SK-N-SH (cell line): ENCODE results near the gene ADAMTS9. TPM values are rescaled to one million over a fixed set of nuclear protein-coding genes. Genes with fewer than 3 reads are reported as not detected.

Experiments used
- CTCF ChIA-PET: fragments of 300-600, 350-600 bp; formaldehyde crosslinking; extraction: SDS; loops from one replicate; lab custom pipeline; 2021; lab: Yijun Ruan, JAX
- POLR2A ChIA-PET: fragments of 350-600 bp; sonication (Branson Sonifier 250); formaldehyde crosslinking; extraction: SDS; loops from one replicate; lab custom pipeline; 2020; ENCODE audit warnings: antibody characterized with exemption, inconsistent platforms; lab: Yijun Ruan, JAX
- DNase-seq: peaks from one replicate; pipeline ENCODE4 v3.0.0; 2012
- H2AFZ ChIP-seq: fragments of 200-600 bp; sonication (generic); 2 replicates; pipeline ENCODE4 v1.8.1; 2016; ENCODE audit warnings: antibody characterized with exemption, mild to moderate bottlenecking, low read depth
- H3F3A ChIP-seq: fragments of 200-600 bp; sonication (generic); replicated peaks from 2 replicates; pipeline ENCODE3; 2016; ENCODE audit warnings: antibody characterized with exemption, mild to moderate bottlenecking; ENCODE audit not compliant: insufficient read depth
- H3K27ac ChIP-seq, 2 experiments: fragments of 200-500 bp in 1 of 2; fragments of 200-600 bp in 1 of 2; sonication (Bioruptor generic) in 1 of 2; sonication (generic), shearing (Covaris generic) in 1 of 2; 2 replicates each; pipeline versions ENCODE4 v1.5.1 to v1.6.1; 2014 to 2016; ENCODE audit warnings: low read depth in 2 of 2, inconsistent platforms in 1 of 2, low read length in 1 of 2, mild to moderate bottlenecking in 1 of 2, mixed read lengths in 1 of 2
- H3K27me3 ChIP-seq: fragments of 200-600 bp; sonication (generic), shearing (Covaris generic); 2 replicates; pipeline ENCODE4 v1.6.1; 2016; ENCODE audit warnings: mixed run types; ENCODE audit not compliant: insufficient read depth
- H3K36me3 ChIP-seq, 2 experiments: fragments of 200-500 bp in 1 of 2; fragments of 200-600 bp in 1 of 2; sonication (Bioruptor generic) in 1 of 2; sonication (generic) in 1 of 2; replicated peaks in 1 of 2; 2 replicates each; pipeline versions ENCODE3 to v1.5.1; 2014 to 2016; ENCODE audit warnings: low read length in 1 of 2, mild to moderate bottlenecking in 1 of 2; ENCODE audit not compliant: insufficient read depth in 2 of 2, control insufficient read depth in 1 of 2
- H3K4me1 ChIP-seq, 2 experiments: fragments of 200-500 bp in 1 of 2; fragments of 200-600 bp in 1 of 2; sonication (Bioruptor generic) in 1 of 2; sonication (generic), shearing (Covaris generic) in 1 of 2; 2 replicates each; pipeline versions ENCODE4 v1.5.1 to v1.6.1; 2014 to 2016; ENCODE audit warnings: low read depth in 1 of 2, low read length in 1 of 2, mixed run types in 1 of 2; ENCODE audit not compliant: insufficient read depth in 2 of 2, control insufficient read depth in 1 of 2
- H3K4me2 ChIP-seq: fragments of 200-600 bp; sonication (generic), shearing (Covaris generic); 2 replicates; pipeline ENCODE4 v1.6.1; 2017; ENCODE audit warnings: mixed run types
- H3K4me3 ChIP-seq, 2 experiments: fragments of 200-500 bp in 1 of 2; fragments of 200-600 bp in 1 of 2; sonication (Bioruptor generic) in 1 of 2; sonication (generic), shearing (Covaris generic) in 1 of 2; 2 replicates each; pipeline versions ENCODE4 v1.5.1 to v1.8.1; 2014 to 2016; ENCODE audit warnings: low read depth in 2 of 2, inconsistent platforms in 1 of 2, low read length in 1 of 2, mild to moderate bottlenecking in 1 of 2, mixed read lengths in 1 of 2, moderate library complexity in 1 of 2
- H3K79me2 ChIP-seq: fragments of 200-600 bp; sonication (generic); 2 replicates; pipeline ENCODE4 v1.8.1; 2017; ENCODE audit warnings: mild to moderate bottlenecking; ENCODE audit not compliant: insufficient read depth
- H3K9ac ChIP-seq: fragments of 200-600 bp; sonication (generic); 2 replicates; pipeline ENCODE4 v1.6.1; 2017; ENCODE audit warnings: mixed run types
- H3K9me2 ChIP-seq: fragments of 200-600 bp; sonication (generic); 2 replicates; pipeline ENCODE4 v1.6.1; 2017; ENCODE audit warnings: mixed run types
- H3K9me3 ChIP-seq: fragments of 200-600 bp; sonication (generic); 2 replicates; pipeline ENCODE4 v1.6.1; 2017; ENCODE audit warnings: mixed run types, mild to moderate bottlenecking, moderate library complexity
- H4K20me1 ChIP-seq: fragments of 200-600 bp; sonication (generic); 2 replicates; pipeline ENCODE4 v1.6.1; 2017; ENCODE audit warnings: mild to moderate bottlenecking, mixed run types; ENCODE audit not compliant: insufficient read depth
- EZH2phosphoT487 ChIP-seq: fragments of 200-600 bp; sonication (generic); IDR thresholded peaks from 2 replicates; pipeline ENCODE4 v1.6.1; 2017; ENCODE audit warnings: low read depth, mixed run types, mild to moderate bottlenecking, antibody characterized with exemption, moderate library complexity, borderline replicate concordance
- FOXJ3 ChIP-seq: sonication (generic); formaldehyde crosslinking; IDR thresholded peaks from 2 replicates; pipeline ENCODE4 v1.5.1; 2020; ENCODE audit warnings: mild to moderate bottlenecking, missing genetic modification reagents
- FOXM1 ChIP-seq: IDR thresholded peaks from 2 replicates; pipeline ENCODE4 v1.4.0; 2012; ENCODE audit warnings: low read depth, mild to moderate bottlenecking
- GATA2 ChIP-seq: sonication (generic); formaldehyde crosslinking; IDR thresholded peaks from 2 replicates; pipeline ENCODE4 v1.5.0; 2020; ENCODE audit warnings: mild to moderate bottlenecking, missing genetic modification reagents
- MEF2A ChIP-seq: IDR thresholded peaks from 2 replicates; pipeline ENCODE4 v1.4.0; 2012; ENCODE audit warnings: low read depth, borderline replicate concordance
- MXI1 ChIP-seq: IDR thresholded peaks from 2 replicates; pipeline ENCODE4 v1.6.1; 2012; ENCODE audit warnings: mild to moderate bottlenecking, low read depth, low read length, improper control_type of control experiment
- NFIC ChIP-seq: IDR thresholded peaks from 2 replicates; pipeline ENCODE4 v1.4.0; 2012; ENCODE audit warnings: borderline replicate concordance
- NRF1 ChIP-seq: IDR thresholded peaks from 2 replicates; pipeline ENCODE4 v1.6.1; 2012; ENCODE audit warnings: low read depth, mild to moderate bottlenecking, low read length
- POLR2AphosphoS5 ChIP-seq: IDR thresholded peaks from 2 replicates; pipeline ENCODE4 v1.6.1; 2012; ENCODE audit warnings: low read depth, low read length
- RAD21 ChIP-seq: IDR thresholded peaks from 2 replicates; pipeline ENCODE4 v1.6.1; 2012; ENCODE audit warnings: mild to moderate bottlenecking, low read length
- RFX5 ChIP-seq: IDR thresholded peaks from 2 replicates; pipeline ENCODE4 v1.6.1; 2012; ENCODE audit warnings: mild to moderate bottlenecking, improper control_type of control experiment, low read length
- RXRA ChIP-seq: IDR thresholded peaks from 2 replicates; pipeline ENCODE4 v1.4.0; 2012; ENCODE audit warnings: low read depth, mild to moderate bottlenecking, borderline replicate concordance
- SMC3 ChIP-seq: IDR thresholded peaks from 2 replicates; pipeline ENCODE4 v1.6.1; 2012; ENCODE audit warnings: low read depth, low read length, improper control_type of control experiment
- TAF1 ChIP-seq: IDR thresholded peaks from 2 replicates; pipeline ENCODE4 v1.6.1; 2012; ENCODE audit warnings: low read depth, mild to moderate bottlenecking, low read length, moderate library complexity, borderline replicate concordance
- TCF12 ChIP-seq: IDR thresholded peaks from 2 replicates; pipeline ENCODE4 v1.4.0; 2012
- WGBS: methylation state at CpG from one replicate; pipeline ENCODE4 v1.1.6; 2017; ENCODE audit warnings: low lambda C conversion rate; 5-methylcytosine and 5-hydroxymethylcytosine counted together
- polyA plus RNA-seq, 3 experiments: library from polyadenylated mRNA; depleted of rRNA; stranded (reverse); fragments of >200 nt; gene quantifications; 2 replicates each; pipeline ENCODE4 v1.2.3, GENCODE V29; 2012
- TF ChIP-seq, protein P1 (sequence below): IDR thresholded peaks from 2 replicates; pipeline ENCODE4 v1.4.0; 2012; ENCODE audit warnings: low read depth
- TF ChIP-seq, protein P2 (sequence below): IDR thresholded peaks from 2 replicates; pipeline ENCODE4 v1.4.0; 2012; ENCODE audit warnings: low read depth, borderline replicate concordance
- TF ChIP-seq, protein P3 (sequence below): IDR thresholded peaks from 2 replicates; pipeline ENCODE4 v1.6.1; 2012; ENCODE audit warnings: mild to moderate bottlenecking, low read depth, low read length, moderate library complexity
- TF ChIP-seq, protein P4 (sequence below): IDR thresholded peaks from 2 replicates; pipeline ENCODE4; 2012

The ADAMTS9 gene
- polyA plus RNA-seq, 1 of the 3 experiments (the other 2 are of a cell fraction) = 4.1 TPM

DNA sequence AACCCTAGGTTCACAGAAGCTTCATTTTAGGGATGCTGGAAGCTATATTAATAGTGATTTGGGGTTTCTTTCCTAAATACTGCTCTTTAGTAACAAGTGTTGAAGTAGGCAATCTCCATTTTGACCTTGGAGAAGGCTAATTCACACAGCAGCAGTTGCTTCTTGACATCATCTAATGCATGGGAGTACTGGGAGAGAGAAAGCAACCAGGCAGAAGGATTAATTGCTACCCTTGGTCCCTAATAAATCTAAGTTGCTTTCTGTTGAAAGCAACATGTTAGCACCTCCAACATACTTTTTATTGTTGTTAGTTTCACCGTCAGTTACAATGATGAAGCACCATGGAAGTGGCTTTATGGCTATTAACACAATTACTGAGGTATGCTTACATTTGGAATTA, 96.2 kb downstream of the ADAMTS9 start:
- Histone ChIP-seq H3K9me2 (no peaks in the 10 kb centered on the region), H3K36me3 (peaks cover 4 to 68% of the 10 kb centered on the region in 2 experiments), H3K27ac (no peak overlapping the region; a peak in 1 of 4 replicates), H4K20me1 (no peaks in the 10 kb centered on the region), H3K4me3 (no peak overlapping the region), H3K79me2 (no peaks in the 10 kb centered on the region), H3K4me1 (peaks cover 0 to 11% of the 10 kb centered on the region in 2 experiments; a peak in 2 of 4 replicates), H3K9ac (no peak overlapping the region), H3K9me3 (no peaks in the 10 kb centered on the region), H3F3A (peaks cover 3% of the 10 kb centered on the region), H3K4me2 (no peak overlapping the region), H3K27me3 (no peaks in the 10 kb centered on the region), H2AFZ (no peak overlapping the region)
- ChIA-PET CTCF (no interaction called here), POLR2A (no interaction called here)
- 83% methylated on average over 1 of the region's 1 CpG for WGBS
- TF ChIP-seq EZH2phosphoT487 = no peak
- no peak for TF ChIP-seq MEF2A
- TF ChIP-seq, protein P1, sequence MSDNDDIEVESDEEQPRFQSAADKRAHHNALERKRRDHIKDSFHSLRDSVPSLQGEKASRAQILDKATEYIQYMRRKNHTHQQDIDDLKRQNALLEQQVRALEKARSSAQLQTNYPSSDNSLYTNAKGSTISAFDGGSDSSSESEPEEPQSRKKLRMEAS = no peak
- no peak for TF ChIP-seq RXRA
- TF ChIP-seq, protein P2, sequence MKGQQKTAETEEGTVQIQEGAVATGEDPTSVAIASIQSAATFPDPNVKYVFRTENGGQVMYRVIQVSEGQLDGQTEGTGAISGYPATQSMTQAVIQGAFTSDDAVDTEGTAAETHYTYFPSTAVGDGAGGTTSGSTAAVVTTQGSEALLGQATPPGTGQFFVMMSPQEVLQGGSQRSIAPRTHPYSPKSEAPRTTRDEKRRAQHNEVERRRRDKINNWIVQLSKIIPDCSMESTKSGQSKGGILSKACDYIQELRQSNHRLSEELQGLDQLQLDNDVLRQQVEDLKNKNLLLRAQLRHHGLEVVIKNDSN = no peak
- TF ChIP-seq TCF12 = no peak
- TF ChIP-seq SMC3 = no peak
- no peak for TF ChIP-seq NRF1
- TF ChIP-seq FOXM1 = no peak
- no peak for TF ChIP-seq POLR2AphosphoS5
- no peak for TF ChIP-seq GATA2 (CRISPR knock-in tag)
- TF ChIP-seq, protein P3, sequence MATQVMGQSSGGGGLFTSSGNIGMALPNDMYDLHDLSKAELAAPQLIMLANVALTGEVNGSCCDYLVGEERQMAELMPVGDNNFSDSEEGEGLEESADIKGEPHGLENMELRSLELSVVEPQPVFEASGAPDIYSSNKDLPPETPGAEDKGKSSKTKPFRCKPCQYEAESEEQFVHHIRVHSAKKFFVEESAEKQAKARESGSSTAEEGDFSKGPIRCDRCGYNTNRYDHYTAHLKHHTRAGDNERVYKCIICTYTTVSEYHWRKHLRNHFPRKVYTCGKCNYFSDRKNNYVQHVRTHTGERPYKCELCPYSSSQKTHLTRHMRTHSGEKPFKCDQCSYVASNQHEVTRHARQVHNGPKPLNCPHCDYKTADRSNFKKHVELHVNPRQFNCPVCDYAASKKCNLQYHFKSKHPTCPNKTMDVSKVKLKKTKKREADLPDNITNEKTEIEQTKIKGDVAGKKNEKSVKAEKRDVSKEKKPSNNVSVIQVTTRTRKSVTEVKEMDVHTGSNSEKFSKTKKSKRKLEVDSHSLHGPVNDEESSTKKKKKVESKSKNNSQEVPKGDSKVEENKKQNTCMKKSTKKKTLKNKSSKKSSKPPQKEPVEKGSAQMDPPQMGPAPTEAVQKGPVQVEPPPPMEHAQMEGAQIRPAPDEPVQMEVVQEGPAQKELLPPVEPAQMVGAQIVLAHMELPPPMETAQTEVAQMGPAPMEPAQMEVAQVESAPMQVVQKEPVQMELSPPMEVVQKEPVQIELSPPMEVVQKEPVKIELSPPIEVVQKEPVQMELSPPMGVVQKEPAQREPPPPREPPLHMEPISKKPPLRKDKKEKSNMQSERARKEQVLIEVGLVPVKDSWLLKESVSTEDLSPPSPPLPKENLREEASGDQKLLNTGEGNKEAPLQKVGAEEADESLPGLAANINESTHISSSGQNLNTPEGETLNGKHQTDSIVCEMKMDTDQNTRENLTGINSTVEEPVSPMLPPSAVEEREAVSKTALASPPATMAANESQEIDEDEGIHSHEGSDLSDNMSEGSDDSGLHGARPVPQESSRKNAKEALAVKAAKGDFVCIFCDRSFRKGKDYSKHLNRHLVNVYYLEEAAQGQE = no peak
- TF ChIP-seq, protein P4, sequence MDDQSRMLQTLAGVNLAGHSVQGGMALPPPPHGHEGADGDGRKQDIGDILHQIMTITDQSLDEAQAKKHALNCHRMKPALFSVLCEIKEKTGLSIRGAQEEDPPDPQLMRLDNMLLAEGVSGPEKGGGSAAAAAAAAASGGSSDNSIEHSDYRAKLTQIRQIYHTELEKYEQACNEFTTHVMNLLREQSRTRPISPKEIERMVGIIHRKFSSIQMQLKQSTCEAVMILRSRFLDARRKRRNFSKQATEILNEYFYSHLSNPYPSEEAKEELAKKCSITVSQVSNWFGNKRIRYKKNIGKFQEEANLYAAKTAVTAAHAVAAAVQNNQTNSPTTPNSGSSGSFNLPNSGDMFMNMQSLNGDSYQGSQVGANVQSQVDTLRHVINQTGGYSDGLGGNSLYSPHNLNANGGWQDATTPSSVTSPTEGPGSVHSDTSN = no peak
- TF ChIP-seq NFIC = no peak
- no peak for TF ChIP-seq MXI1
- TF ChIP-seq RAD21 = no peak
- no peak for TF ChIP-seq FOXJ3
- no peak for TF ChIP-seq RFX5
- TF ChIP-seq TAF1 = no peak
- DNase-seq = no peak
